ENCODE measurements around the gene BCAS1. TPM values are rescaled to one million over a fixed set of nuclear protein-coding genes. Genes with fewer than 3 reads are reported as not detected.

Gene BCAS1
- total RNA-seq, 1 donor from 2014 or later = 0.81 TPM

GRCh38 chr20:54056762-54057639 is 13.4 kb downstream of the BCAS1 start:
- TF ChIP-seq CTCF (IDR thresholded peaks at IDR 0.05) = no peak
- intact Hi-C loops (cut with DNase I) = no loop called here
- no peaks in the 10 kb centered on the region for H3K36me3 ChIP-seq
- DNase-seq (no peak), ATAC-seq (no peak)
- no peaks in the 10 kb centered on the region for H3K27me3 ChIP-seq
- no peaks in the 10 kb centered on the region for H3K4me1 ChIP-seq
- no peak overlapping the region for H3K4me3 ChIP-seq
- no peaks in the 10 kb centered on the region for H3K9me3 ChIP-seq
- H3K27ac ChIP-seq = no peak overlapping the region

- DNase-seq = no peak
- H3K4me1 ChIP-seq = no peaks in the 10 kb centered on the region
- no peak overlapping the region for H3K4me3 ChIP-seq
- no peak for TF ChIP-seq CTCF (IDR thresholded peaks at IDR 0.05)
- ATAC-seq = no peak
- H3K36me3 ChIP-seq = no peaks in the 10 kb centered on the region
- H3K27me3 ChIP-seq = no peaks in the 10 kb centered on the region
- no peak overlapping the region for H3K27ac ChIP-seq
- H3K9me3 ChIP-seq = no peaks in the 10 kb centered on the region
- intact Hi-C loops (cut with DNase I) = no loop called here
These were observed 15.9 kb downstream of the BCAS1 start for GRCh38 chr20:54054516-54054915.

GRCh38 chr20:54051068-54051467 is 19.3 kb downstream of the BCAS1 start:
- intact Hi-C loops (cut with DNase I) = no loop called here
- ATAC-seq (no peak), DNase-seq (no peak)
- no peaks in the 10 kb centered on the region for H3K9me3 ChIP-seq
- no peaks in the 10 kb centered on the region for H3K36me3 ChIP-seq
- TF ChIP-seq CTCF (IDR thresholded peaks at IDR 0.05) = no peak
- no peaks in the 10 kb centered on the region for H3K4me1 ChIP-seq
- no peak overlapping the region for H3K4me3 ChIP-seq
- no peak overlapping the region for H3K27ac ChIP-seq
- H3K27me3 ChIP-seq = no peaks in the 10 kb centered on the region

GRCh38 chr20:54048891-54049545 is 21.4 kb downstream of the BCAS1 start:
- Histone ChIP-seq H3K27ac (no peak overlapping the region), H3K27me3 (no peaks in the 10 kb centered on the region), H3K4me1 (no peaks in the 10 kb centered on the region), H3K36me3 (no peaks in the 10 kb centered on the region), H3K9me3 (no peaks in the 10 kb centered on the region), H3K4me3 (no peak overlapping the region)
- ATAC-seq (no peak), DNase-seq (no peak)
- intact Hi-C loops (cut with DNase I) = no loop called here
- no peak for TF ChIP-seq CTCF (IDR thresholded peaks at IDR 0.05)

GRCh38 chr20:54048481-54048880 is 21.9 kb downstream of the BCAS1 start:
- no peak for TF ChIP-seq CTCF (IDR thresholded peaks at IDR 0.05)
- H3K27me3 ChIP-seq = no peaks in the 10 kb centered on the region
- ATAC-seq = no peak
- H3K36me3 ChIP-seq = no peaks in the 10 kb centered on the region
- DNase-seq = no peak
- H3K27ac ChIP-seq = no peak overlapping the region
- no peak overlapping the region for H3K4me3 ChIP-seq
- no peaks in the 10 kb centered on the region for H3K4me1 ChIP-seq
- no peaks in the 10 kb centered on the region for H3K9me3 ChIP-seq
- intact Hi-C loops (cut with DNase I) = no loop called here

All from upper lobe of right lung (tissue), 1 donor.